ENCODE results near the gene ALKBH5.
"Not testable (repeated sequence)": the region's sequence is repeated elsewhere in the genome, so short reads cannot be mapped to it uniquely, and the experiment has no call there.

ALKBH5 gene

DNA sequence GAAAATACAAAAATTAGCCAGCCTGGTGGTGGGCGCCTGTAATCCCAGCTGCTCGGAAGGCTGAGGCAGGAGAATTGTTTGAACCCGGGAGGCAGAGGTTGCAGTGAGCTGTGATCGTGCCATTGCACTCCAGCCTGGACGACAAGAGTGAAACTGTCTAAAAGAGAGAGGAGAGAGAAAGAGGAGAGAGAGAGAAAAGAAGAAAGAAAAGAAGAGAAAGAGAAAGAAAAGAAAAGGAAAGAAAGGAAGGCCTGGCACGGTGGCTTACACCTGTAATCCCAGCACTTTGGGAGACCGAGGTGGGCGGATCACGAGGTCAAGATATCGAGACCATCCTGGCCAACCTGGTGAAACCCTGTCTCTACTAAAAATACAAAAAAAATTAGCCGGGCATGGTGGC is 33.3 kb downstream of the ALKBH5 start:
- not testable (repeated sequence) for H3K36me3 Mint-ChIP-seq, H3K9me3 Mint-ChIP-seq, H3K27me3 Mint-ChIP-seq, H3K4me3 Mint-ChIP-seq, H3K4me1 Mint-ChIP-seq, H3K27ac Mint-ChIP-seq

DNA sequence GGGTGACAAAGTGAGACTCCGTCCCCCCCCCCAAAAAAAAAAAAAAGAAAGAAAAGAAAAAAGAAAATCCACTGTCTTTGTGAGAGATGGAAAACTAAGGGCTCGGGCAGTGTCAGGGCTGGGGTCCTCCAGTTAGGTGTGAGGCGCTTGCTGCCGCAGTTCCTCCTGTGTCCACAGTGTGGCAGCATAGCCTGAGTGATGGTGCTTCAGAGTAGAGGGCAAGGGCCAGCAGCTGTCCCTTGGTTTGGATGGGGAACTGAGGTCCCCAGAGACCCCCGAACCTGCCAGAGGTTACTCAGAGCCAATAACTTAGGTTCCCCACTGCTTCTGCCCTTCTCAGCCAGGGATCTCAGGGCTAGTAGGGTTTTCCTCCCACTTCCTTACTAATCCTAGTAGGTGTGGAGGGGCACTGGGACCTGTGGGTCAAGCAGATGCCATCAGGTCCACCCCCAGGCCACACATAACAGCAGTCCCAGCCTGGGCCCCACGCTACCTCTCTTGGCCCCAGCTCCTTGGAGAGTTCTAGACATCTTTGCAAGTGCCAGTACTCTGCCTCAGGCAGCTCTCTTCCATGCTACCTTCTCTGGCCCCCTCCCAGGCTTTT is 33.9 kb downstream of the ALKBH5 start:
- Mint-ChIP-seq H3K27ac (peak overlapping the region; percentile 71), H3K4me1 (no peaks in the 10 kb centered on the region), H3K36me3 (no peaks in the 10 kb centered on the region), H3K4me3 (no peak overlapping the region), H3K27me3 (no peaks in the 10 kb centered on the region), H3K9me3 (no peaks in the 10 kb centered on the region)

DNA sequence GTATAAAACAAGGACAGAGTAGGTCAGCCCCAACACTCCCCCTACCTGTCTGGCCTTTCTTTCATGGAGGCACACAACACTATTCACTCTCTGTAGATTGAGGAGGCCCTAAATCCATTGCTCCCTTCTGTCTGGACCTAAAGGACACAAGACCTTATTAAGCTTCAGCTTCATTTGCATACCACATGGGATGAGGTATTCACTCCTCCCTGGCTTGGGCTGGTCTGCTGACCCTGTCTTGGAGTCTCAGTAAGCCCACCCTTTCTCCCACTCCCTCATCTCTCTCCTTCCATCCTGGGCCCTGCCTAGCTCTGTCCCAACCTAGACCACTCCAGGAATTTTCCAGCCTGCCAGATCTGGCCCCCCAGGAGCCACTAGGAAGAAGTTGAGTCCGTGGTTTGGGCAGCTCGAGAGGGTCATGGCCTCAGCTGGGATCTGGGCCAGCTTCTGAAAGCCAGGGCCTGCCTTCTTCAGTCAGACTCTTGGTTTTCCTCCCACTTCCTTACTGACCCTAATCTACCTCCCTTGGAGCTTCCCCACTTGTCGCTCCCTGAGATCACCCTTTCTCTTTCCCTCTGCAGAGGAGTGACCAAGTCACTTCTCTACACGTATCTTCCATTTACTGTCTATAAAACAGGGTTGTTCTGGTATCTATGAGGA is 35.3 kb downstream of the ALKBH5 start:
- H3K36me3 Mint-ChIP-seq = no peaks in the 10 kb centered on the region
- H3K4me1 Mint-ChIP-seq = no peaks in the 10 kb centered on the region
- no peak overlapping the region for H3K4me3 Mint-ChIP-seq
- no peaks in the 10 kb centered on the region for H3K27me3 Mint-ChIP-seq
- H3K27ac Mint-ChIP-seq = no peak overlapping the region
- H3K9me3 Mint-ChIP-seq = no peaks in the 10 kb centered on the region

DNA sequence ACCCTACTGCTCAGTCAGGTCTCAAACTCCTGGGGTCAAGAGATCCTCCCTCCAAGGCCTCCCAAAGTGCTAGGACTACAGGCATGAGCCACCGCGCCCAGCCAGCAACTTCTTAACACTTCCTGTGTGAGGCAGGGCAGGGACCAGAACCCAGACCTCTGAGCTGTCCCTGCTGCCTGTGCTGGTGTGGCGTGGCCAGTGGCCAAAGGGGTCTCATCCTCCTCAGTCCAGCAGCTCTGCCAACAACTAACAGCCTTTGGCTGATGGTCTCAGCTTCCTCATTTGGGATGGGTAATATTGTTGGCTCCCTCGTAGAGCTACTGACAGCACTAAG is 40.4 kb downstream of the ALKBH5 start:
- Mint-ChIP-seq H3K27ac (no peak overlapping the region), H3K4me3 (no peak overlapping the region)

DNA sequence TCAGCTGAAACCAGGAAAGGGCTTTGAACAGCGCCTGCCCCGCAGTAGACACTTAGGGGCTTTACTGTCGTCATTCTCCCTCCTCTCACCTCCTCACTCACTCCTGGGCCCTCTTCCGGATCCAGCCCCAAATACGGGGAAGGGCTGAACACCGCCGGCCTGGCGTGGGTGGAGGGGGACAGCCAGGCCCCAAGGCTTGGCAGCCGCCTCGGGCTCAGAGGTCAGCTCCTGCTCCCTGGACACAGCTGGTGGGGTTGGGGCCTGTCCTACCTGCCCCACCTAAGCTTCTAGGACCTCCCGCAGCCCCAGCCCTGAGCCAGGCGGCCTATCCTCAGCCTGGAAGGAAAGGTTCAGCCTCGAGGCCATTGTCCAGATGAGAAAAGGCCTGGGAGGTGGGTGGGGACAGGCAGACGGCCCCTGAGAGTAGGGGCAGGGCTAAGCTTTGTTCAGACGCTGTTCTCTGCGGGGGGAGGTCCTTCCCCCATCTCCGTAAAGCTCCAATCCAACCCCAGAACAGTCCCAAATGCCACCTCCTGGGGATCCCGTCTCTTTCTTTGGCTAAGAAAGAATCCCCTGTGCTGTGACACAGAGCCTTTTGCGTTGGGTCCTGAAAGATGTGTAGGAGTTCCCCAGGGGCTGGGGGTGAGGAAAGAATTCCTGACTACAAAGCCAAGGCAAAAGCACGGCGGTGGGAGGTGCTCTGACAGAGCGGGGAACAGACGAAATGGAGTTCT is 40.9 kb downstream of the ALKBH5 start:
- H3K27ac Mint-ChIP-seq = no peak overlapping the region

More for the DNA sequence above, 40.4 kb downstream of the ALKBH5 start:
- Mint-ChIP-seq H3K36me3 (no peaks in the 10 kb centered on the region), H3K4me1 (peaks cover 27% of the 10 kb centered on the region), H3K9me3 (no peaks in the 10 kb centered on the region), H3K27me3 (no peaks in the 10 kb centered on the region)

DNA sequence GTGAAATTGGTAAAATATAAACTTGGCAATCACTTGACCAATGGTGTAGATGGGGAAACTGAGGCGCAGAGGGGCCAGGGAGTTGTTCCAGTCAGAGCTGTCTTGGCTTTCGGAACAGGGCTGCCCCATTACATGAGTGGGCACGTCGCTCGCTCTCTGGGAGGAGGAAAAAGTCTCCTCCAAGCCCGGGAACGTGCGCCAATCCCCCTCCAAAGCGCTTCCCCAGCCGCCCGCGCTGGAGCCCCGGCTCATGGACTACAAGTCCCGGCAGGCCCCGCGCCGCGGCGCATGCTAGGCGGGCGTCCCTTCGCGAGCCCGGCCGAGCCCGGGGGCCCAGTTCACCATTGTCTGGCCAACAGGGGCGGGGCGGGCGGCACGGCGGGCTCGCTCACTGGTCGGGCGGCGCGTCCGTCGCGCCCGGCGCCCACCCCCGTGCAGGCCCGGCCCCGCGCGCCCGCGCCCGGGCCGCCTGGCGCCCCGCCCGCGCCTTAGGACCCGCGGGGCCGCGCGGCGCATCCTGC is 41.6 kb downstream of the ALKBH5 start, which contains the start of gene LLGL1:
Gene LLGL1, plus strand, starts transcription at position 515 of the 521 bp plus-strand sequence. CDS start 48 bp downstream, outside the sequence.
- H3K4me3 Mint-ChIP-seq = peak within 1 kb of the TSS; percentile 94
- peaks cover 29% of the 10 kb centered on the region for H3K4me1 Mint-ChIP-seq
- no peaks in the 10 kb centered on the region for H3K9me3 Mint-ChIP-seq
- peak within 1 kb of the TSS; percentile 80 for H3K27ac Mint-ChIP-seq
- no peaks in the 10 kb centered on the region for H3K36me3 Mint-ChIP-seq
- H3K27me3 Mint-ChIP-seq = no peaks in the 10 kb centered on the region

More for the DNA sequence above, 40.9 kb downstream of the ALKBH5 start:
- Mint-ChIP-seq H3K4me1 (peaks cover 29% of the 10 kb centered on the region), H3K9me3 (no peaks in the 10 kb centered on the region), H3K36me3 (no peaks in the 10 kb centered on the region), H3K4me3 (peak overlapping the region; percentile 81), H3K27me3 (no peaks in the 10 kb centered on the region)

DNA sequence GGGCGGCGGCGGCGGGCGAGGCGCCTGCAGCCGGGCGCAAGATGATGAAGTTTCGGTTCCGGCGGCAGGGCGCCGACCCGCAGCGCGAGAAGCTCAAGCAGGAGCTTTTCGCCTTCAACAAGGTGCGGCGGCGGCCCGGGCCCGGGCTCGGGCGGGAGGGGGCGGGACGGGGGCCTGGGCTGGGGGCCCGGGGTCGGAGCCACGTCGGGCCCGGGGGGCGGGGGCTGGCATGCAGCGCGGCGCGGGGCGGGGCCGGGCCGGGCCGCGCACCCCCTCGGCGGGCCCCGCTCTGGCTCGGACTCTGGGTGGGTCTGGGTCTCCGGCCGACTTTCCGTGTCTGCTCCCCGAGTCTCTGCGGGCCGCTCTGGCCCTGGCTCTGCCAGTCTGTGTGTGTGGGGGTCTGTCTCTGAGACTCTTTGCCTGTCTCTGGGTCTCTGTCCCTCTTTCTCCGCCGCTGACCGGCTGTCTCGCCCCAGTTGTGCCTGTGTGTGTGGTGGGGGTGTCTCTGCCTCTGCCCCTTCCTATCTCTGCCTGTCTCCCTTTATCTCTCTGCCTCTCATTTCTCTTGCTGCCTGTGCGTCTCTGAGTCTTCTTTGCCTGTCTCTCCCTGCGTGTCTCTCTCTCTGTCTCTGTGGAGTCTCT is 42.1 kb downstream of the ALKBH5 start:
- Mint-ChIP-seq H3K27ac (peak overlapping the region; percentile 80), H3K4me3 (peak overlapping the region; percentile 94), H3K9me3 (no peaks in the 10 kb centered on the region), H3K36me3 (no peaks in the 10 kb centered on the region), H3K4me1 (peaks cover 29% of the 10 kb centered on the region), H3K27me3 (no peaks in the 10 kb centered on the region)

DNA sequence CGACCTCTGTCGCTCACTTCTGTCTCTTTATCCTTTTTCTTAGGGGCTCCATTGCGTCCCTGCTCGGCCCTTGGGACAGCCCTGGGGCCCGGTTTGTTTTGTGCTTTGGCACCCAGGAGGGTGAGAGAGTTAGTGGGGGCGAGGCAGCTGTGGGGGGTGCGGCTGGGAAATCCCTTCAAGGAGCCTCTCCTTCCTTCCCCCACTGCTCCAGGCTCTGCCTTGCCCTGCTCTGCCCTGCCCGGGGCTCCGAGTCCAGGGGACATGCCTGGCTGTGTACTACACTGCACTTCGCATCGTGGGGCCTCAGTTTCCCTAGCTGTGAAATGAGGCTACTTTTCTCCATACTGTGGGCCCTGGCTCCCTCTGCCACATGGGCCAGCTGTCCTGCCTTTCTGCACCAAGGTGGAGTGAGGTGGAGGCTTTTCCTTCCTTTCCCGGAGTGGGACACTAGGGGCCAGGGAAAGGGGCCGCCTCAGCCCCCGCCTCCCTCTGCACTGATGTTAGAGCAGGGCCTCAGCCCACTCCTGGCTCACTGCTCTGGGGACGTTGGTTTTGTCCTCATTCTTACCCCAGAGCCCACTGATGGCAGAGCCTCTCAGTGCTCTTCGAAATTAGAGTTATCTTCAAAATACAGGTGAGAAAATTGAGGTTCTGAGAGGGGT is 42.8 kb downstream of the ALKBH5 start:
- H3K4me1 Mint-ChIP-seq = peaks cover 29% of the 10 kb centered on the region
- peak overlapping the region; percentile 94 for H3K4me3 Mint-ChIP-seq
- no peaks in the 10 kb centered on the region for H3K9me3 Mint-ChIP-seq
- no peaks in the 10 kb centered on the region for H3K27me3 Mint-ChIP-seq
- H3K27ac Mint-ChIP-seq = peak overlapping the region; percentile 80
- H3K36me3 Mint-ChIP-seq = no peaks in the 10 kb centered on the region

DNA sequence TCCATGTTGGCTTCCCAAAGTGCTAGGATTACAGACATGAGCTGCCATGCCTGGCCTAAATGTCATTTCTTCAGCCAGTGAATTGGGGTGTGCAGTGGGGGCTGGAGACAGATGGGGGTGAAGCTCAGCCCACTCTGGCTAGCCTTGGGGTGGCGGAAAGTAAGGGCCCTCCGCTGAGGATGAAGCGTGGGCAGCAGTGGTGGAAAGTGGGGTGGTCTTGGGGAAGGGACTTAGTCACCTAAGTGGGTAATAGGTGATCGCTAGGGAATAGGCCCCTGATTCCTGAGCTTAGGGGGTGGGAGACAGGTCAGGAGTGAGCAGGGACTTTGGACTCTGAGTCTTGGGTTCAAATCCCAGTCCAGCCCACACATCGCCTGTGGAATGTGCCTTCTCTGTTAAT is 44.0 kb downstream of the ALKBH5 start:
- no peaks in the 10 kb centered on the region for H3K9me3 Mint-ChIP-seq
- H3K4me3 Mint-ChIP-seq = no peak overlapping the region
- no peaks in the 10 kb centered on the region for H3K36me3 Mint-ChIP-seq
- H3K4me1 Mint-ChIP-seq = peaks cover 29% of the 10 kb centered on the region
- no peak overlapping the region for H3K27ac Mint-ChIP-seq
- no peaks in the 10 kb centered on the region for H3K27me3 Mint-ChIP-seq

DNA sequence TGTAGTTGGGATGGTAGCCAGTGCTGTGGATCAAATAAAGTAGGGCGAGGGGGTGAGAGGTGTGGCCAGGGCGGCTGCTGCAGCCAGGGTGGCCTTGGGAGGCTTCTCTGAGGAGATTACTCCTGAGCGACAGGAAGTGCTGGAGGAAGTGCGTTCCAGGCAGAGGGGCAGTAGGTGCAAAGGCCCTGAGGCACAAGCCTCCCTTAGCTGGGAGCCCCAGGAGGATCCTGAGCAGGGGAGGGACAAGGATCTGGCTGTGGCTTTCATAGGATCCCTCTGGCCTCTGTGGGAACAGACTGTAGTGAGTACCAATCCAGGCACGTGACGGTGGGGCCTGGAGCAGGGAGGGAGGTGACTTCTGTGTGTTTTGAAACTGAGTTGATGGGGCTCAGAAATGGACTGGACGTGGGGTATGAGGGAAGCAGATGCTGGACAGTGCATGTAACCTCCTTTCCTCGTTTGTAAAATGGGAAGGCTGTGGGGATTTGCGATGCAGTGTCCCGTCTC is 44.6 kb downstream of the ALKBH5 start:
- H3K27ac Mint-ChIP-seq = no peak overlapping the region
- no peak overlapping the region for H3K4me3 Mint-ChIP-seq
- no peaks in the 10 kb centered on the region for H3K27me3 Mint-ChIP-seq
- no peaks in the 10 kb centered on the region for H3K36me3 Mint-ChIP-seq
- H3K4me1 Mint-ChIP-seq = peaks cover 29% of the 10 kb centered on the region
- no peaks in the 10 kb centered on the region for H3K9me3 Mint-ChIP-seq

DNA sequence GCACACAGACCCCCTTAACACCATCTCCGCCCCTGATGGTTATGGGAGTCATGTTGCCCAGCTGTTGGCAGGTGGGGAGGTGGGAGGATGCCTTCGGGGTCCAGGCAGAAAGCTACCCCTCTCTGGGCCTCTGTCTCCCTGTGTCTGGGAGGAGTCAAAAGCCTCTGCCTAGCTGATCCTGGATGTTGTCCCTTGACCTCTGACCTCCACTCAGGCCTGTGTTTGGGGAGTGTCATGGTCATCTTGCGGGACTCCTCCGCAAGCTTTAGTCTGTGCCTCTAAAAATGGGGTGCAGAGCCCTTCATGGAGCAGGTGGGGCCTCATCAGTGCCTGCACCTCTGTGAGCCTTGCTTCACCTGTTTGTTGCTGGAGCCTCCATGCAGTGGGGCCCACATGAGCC is 45.6 kb downstream of the ALKBH5 start:
- no peak overlapping the region for H3K4me3 Mint-ChIP-seq
- no peak overlapping the region for H3K27ac Mint-ChIP-seq
- H3K9me3 Mint-ChIP-seq = no peaks in the 10 kb centered on the region
- H3K27me3 Mint-ChIP-seq = no peaks in the 10 kb centered on the region
- H3K36me3 Mint-ChIP-seq = no peaks in the 10 kb centered on the region
- peaks cover 29% of the 10 kb centered on the region for H3K4me1 Mint-ChIP-seq

DNA sequence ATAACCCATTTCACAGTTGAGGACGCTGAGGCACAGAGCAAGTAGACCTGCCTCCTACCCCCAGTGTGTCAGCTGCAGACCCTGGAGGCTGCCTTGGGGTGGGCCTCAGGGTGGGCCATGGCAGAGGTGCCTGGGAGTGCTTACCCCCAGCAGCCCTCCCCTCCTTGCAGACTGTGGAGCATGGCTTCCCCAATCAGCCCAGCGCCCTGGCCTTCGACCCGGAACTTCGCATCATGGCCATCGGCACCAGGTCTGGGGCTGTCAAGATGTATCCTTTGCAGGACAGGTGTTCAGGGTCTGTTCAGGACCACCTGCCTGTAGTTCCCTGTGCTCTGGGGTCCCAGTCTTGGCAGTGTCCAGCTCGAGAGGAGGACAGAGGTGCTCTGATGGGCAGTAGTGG is 46.1 kb downstream of the ALKBH5 start:
- H3K9me3 Mint-ChIP-seq = no peaks in the 10 kb centered on the region
- H3K4me3 Mint-ChIP-seq = no peak overlapping the region
- H3K27me3 Mint-ChIP-seq = no peaks in the 10 kb centered on the region
- no peak overlapping the region for H3K27ac Mint-ChIP-seq
- no peaks in the 10 kb centered on the region for H3K36me3 Mint-ChIP-seq
- H3K4me1 Mint-ChIP-seq = peaks cover 29% of the 10 kb centered on the region

DNA sequence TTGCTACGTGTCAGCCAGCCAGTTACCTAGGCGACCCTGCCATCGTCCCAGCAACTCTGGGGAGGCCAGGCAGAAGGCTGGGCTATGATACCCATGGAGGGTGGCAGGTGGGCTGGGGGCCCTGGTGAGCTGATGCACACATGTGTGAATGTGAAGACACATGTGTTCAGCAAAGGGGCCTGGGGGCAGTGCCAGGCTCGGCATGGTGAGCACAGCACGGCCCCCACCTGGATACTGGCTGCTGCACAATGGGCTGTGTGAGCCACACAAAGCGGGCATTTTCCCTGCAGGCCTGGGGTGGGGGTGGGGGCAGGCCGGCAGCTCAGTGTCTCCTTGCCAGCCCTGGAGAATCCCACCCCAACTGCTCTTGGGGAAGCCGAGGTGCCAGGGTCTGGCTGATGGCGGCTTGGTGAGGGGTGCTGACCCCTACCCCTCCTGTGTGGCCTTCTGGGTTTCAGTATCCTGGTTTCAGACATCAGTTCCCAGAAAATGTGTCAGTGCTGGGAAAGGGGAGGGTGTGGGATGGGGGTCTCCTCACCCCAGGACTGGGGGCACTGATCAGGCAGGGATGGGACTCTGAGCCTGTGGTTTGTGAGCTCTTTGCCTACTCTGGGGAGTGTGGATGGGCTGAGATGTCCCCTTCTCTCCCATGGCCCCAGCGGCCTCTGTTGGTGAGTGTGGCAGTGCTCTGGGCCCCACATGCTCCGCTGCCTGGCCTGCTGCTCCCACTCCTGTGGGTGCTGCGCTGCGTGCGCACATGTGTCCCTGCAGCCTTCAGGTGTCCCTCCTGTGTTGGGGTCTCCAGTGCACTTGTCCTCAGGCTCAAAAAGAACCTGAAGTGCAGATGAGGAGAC is 46.9 kb downstream of the ALKBH5 start:
- no peak overlapping the region for H3K4me3 Mint-ChIP-seq
- no peak overlapping the region for H3K27ac Mint-ChIP-seq
- no peaks in the 10 kb centered on the region for H3K9me3 Mint-ChIP-seq
- H3K4me1 Mint-ChIP-seq = peaks cover 29% of the 10 kb centered on the region
- no peaks in the 10 kb centered on the region for H3K27me3 Mint-ChIP-seq
- no peaks in the 10 kb centered on the region for H3K36me3 Mint-ChIP-seq

DNA sequence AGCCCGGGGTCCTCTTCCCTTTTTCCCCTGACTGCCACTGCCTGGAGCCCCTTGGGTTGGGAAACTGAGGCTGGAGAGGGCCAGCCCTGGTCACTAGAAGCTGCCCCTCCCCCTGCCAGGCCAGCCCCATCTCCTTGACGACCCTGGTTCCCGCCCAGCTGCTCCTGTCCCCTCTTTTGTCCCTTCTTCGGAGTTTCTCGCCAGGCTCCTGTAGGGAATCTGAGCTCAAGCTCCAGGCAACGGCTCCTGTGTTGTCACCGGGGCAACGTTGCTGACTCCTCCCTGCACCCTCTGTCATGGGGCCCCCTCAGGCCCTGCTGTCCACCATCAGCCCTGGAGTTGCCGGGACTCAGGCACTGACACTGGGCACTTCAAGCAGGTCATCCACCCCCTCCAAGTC is 47.5 kb downstream of the ALKBH5 start:
- Mint-ChIP-seq H3K4me1 (peaks cover 25% of the 10 kb centered on the region), H3K9me3 (no peaks in the 10 kb centered on the region), H3K36me3 (no peaks in the 10 kb centered on the region), H3K4me3 (no peak overlapping the region), H3K27ac (no peak overlapping the region), H3K27me3 (no peaks in the 10 kb centered on the region)
